ENCODE data around the gene MYO18A.
A peak's percentile ranks its signal among the peaks of the same experiment; 100 is the strongest.

Gene MYO18A

DNA sequence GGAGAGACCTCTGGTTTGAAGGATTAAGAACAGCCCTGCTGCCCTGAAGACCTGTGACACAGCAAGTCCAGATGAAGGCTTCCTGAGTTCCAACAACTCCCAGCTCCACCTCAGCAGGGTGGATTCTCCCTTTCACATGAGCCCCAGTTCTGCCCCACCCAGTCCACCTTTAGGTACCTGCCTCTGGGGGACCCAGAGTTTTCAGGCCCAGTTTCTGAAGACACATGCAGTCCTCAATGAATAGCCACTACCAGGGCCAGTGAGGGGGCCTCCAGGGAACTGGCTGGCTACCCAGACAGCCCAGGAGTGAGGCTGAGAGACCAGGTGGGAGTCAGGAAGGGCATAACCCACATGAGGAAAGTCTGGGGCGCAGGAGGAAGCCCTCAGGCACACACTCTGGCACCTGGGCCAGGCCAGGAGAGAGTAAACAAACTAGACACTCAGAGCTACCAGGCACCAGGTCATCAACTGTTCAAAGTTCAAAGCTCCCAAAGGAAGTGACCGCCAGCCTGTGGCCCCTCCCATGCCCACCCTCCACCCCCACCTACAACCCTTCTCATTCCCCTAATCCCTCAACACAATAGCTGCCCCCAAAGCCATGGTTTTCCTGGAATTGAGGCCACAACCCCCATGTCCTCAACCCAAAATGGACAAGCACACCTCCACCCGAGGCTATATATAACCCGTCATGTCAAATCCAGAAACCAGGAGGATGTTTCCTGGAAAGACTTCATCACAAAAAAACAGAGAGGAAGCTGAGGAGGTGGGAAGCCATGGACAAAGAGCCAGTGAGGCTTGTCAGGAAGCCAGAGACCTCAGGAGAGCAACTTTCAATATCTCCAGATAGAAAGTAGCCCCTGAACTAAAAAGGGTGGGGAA is 2.1 kb downstream of the MYO18A start:
- TF ChIP-seq, protein P1, sequence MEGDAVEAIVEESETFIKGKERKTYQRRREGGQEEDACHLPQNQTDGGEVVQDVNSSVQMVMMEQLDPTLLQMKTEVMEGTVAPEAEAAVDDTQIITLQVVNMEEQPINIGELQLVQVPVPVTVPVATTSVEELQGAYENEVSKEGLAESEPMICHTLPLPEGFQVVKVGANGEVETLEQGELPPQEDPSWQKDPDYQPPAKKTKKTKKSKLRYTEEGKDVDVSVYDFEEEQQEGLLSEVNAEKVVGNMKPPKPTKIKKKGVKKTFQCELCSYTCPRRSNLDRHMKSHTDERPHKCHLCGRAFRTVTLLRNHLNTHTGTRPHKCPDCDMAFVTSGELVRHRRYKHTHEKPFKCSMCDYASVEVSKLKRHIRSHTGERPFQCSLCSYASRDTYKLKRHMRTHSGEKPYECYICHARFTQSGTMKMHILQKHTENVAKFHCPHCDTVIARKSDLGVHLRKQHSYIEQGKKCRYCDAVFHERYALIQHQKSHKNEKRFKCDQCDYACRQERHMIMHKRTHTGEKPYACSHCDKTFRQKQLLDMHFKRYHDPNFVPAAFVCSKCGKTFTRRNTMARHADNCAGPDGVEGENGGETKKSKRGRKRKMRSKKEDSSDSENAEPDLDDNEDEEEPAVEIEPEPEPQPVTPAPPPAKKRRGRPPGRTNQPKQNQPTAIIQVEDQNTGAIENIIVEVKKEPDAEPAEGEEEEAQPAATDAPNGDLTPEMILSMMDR (IDR thresholded peaks at IDR 0.05; ENCODE audit: low read depth, low read length), result no peak
- H3K4me3 ChIP-seq (ENCODE audit: low read depth, low read length), result peak overlapping the region; percentile 68; the same call in 1 of the 2 replicates

DNA sequence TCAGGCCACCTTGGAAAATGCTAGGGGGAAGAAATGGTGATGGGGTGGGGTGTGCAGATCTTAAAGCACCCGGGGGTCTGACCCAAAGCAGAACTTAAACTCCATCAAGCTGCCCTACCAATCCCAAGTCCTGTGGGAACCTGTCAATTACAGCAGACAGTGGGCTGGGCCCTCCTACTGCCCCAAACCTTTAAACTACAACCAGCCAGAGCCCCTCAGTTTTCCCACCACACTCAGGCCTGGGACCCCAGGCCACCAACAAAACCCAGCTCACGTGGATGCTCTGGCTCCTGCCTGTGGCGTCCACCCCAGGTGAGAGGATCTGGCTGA is 2.7 kb downstream of the MYO18A start:
- TF ChIP-seq, protein P1 (IDR thresholded peaks at IDR 0.05; ENCODE audit: low read depth, low read length), result no peak
- H3K4me3 ChIP-seq (ENCODE audit: low read depth, low read length), result no peak overlapping the region

- H3K4me3 ChIP-seq (ENCODE audit: low read depth, low read length), result peak overlapping the region; percentile 55
- TF ChIP-seq, protein P1 (IDR thresholded peaks at IDR 0.05; ENCODE audit: low read depth, low read length), result no peak
Measured at GRCh38 chr17:29176558-29177351, 3.4 kb downstream of the MYO18A start.

DNA sequence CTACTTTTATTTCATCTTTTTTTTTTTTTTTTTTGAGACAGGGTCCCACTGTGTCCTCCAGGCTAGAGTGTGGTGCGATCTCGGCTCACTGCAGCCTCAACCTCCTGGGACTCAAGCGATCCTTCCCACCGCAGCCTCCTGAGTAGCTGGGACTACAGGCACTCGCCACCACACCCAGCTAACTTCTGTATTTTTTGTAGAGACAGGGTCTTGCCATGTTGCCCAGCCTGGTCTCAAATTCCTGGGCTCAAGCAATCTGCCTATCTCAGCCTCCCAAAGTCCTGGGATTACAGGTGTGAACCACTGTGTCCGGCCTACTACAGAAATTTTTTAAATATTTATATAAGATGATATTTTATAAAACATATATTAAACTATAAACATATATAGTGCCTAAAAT is 4.8 kb downstream of the MYO18A start:
- TF ChIP-seq, protein P1 (IDR thresholded peaks at IDR 0.05; ENCODE audit: low read depth, low read length), result no peak

GRCh38 chr17:29172589-29172988 is 7.6 kb downstream of the MYO18A start:
- TF ChIP-seq, protein P1 (IDR thresholded peaks at IDR 0.05; ENCODE audit: low read depth, low read length), result no peak
- no peak overlapping the region for H3K4me3 ChIP-seq (ENCODE audit: low read depth, low read length)

More for the DNA sequence above, 4.8 kb downstream of the MYO18A start:
- H3K4me3 ChIP-seq (ENCODE audit: low read depth, low read length), result no peak overlapping the region

- H3K4me3 ChIP-seq (ENCODE audit: low read depth, low read length), result no peak overlapping the region
- TF ChIP-seq, protein P1 (IDR thresholded peaks at IDR 0.05; ENCODE audit: low read depth, low read length), result no peak
Measured at GRCh38 chr17:29170682-29171081, 9.5 kb downstream of the MYO18A start.
